Retina (tissue), 1 donor: ENCODE results near the gene SELENOF.
"Not testable (repeated sequence)": the region's sequence is repeated elsewhere in the genome, so short reads cannot be mapped to it uniquely, and the experiment has no call there.

Experiments used
- DNase-seq: peaks from one replicate; pipeline ENCODE4 v3.0.0-alpha.2; 2016

Gene SELENOF

DNA sequence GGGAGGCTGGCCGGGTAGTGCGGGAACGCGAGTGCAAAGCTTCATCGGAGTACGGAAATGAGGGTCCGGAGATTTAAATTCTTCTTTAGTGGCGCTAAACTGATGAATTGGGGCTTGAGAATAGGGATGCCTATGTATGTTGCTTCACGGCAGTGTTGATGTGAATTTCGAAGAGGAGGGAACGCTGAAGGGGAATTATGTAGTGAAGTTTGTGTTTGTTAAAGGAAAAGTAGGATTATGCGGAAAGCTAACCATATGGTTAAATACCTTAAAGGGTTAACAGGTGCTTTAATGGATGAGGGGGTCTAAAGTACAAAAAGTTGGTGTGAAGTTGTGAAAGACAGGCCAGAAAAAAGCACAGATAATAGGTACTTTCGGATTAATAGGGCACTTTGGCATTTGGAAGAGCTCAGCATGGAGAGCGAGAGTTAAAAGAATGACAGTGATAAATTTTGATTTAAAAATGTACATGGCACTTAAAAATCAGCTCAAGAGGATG, 1.9 kb upstream of the SELENOF start:
- DNase-seq: no peak

DNA sequence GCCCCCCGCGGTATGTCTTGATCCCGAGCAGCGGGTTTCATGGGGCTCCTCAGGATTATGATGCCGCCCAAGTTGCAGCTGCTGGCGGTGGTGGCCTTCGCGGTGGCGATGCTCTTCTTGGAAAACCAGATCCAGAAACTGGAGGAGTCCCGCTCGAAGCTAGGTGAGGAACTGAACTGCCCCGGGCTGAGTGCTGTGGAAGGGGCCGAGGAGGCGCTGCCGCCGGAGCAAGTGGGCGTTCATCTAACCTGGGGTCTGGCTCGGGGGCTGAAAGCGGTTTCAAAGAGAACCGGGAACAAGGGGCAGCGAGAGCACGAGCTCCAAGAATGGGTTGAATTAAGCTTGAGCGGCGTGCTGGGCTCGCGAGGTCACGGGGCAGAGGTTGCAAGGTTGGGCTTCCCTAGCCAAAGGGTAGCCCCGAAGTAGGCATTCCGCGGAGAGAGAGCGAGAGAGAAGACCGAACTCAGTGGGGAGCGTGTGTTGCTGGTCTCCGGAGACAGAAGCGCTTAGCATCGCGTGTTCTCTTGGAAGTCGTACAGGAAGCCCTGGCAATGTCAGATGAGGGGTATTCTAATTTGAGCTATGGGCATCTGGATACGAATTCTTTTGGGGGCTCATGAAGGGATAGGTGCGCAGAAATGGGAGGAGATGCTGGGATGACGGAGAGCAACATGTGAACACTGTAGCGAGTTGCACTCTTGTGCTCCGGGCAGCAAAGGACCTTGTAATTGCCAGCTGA, 1.2 kb upstream of the SELENOF start:
- DNase-seq: peak; percentile 88

DNA sequence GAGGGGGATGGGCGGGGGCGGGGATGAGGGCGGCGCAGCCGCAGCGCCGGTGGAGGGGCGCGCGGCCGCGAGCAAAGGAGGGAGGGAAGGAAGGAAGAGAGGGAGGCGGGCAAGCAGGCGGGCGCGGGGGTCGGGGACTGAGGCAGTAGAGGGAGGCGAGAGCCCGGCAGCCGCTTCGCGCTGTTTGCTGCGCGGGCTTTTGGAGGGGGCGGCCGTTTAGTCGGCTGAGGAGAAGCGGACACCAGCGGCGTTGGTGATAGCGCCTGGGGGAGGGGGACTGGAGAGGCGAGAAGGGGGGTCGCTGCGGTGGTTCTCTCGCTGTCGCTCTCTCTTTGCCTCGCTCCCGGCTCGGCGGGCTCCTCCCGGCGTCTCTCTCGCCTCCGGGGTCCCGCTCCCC, 673 bp upstream of the SELENOF start, which contains the start of gene HS2ST1:
HS2ST1 (plus strand) TSS at position 35 of the 397 bp plus-strand sequence.
- DNase-seq: peak; percentile 95

DNA sequence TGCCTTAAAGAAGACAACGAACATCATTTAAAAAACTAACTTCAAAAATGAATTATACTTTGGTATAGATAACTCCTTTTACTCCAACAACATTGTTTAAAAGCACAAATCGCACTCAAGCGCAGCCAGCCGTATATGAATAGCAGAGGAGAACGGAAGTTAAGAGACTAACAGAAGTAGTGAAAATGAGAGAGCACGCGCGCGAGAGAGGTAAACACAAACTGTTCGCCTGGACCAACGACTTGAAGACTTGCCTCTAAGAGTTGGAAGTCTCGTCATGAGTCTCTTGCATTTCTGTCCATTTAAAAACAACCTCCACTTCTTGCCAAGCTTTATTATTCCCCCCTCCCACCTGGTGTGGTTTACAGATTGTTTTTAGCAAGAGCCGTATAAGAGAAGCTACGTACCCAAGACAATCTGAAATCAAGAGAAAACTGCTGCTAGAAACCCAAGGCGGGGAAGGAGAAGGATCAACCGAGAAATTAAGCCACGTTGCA, 479 bp downstream of the SELENOF start:
- no peak for DNase-seq

DNA sequence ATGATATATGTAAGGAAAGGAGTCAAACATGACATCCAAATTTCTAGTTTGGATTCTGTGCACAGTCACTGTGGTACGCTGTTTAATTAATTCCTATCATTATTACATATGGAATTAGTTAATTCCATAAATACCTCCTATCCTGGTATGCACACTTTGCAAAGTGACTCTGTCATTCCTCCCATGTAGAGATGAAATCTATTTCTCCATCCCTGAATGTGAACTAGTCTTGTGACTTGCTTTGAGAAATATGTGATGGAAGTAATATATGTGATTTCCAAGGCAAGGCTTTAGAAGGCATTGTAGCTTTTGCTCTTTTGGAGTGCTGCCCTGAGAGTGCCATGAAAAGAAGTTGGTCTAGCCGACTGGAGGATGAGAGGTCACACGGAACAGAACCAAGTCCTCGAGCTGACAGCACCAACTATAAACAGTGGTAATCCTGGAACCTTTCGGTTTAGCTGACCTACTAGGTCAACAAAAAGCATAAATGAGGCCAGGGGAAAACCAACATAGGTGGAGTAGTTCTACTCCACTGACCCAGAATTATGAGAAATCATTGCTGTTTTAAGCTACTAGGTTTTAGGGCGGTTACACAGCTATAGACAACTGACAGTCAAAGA, 1.5 kb downstream of the SELENOF start:
- no peak for DNase-seq

DNA sequence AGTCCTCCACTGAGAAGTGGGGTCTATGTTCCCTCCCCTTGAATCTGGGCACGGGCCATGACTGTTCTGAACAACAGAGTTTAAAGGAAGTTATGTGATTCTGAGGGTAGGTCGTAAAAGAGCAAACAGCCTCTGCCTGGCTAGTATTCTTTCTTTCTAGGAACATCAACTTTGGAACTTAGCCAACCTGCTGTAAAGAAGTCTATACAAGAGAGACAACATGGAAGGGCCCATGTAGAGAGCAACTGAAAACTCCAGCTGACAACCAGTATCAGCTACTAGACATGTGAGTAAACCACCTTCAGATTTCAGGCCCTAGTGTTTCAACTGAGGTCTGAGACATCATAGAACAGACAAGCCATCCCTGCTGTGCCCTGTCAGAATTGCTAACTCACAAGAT, 7.5 kb downstream of the SELENOF start:
- DNase-seq: no peak

DNA sequence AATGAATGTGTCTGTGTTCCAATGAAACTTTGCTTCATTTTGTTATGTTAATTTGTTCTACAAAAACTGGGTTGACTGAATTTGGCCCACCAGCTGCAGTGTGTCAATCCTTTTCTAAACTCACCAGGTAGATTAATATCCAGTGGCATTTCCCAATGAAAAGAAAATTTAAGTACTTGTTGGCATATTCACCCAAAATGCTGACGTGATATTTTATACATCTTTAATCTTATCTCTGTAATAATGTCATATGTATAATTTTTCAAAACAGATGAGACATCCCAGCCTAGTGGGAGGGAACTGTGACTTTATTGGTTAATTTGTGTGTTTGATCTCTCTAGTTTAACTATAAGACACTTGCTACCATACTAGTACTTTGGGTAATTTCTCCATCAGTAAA, 8.1 kb downstream of the SELENOF start:
- no peak for DNase-seq

DNA sequence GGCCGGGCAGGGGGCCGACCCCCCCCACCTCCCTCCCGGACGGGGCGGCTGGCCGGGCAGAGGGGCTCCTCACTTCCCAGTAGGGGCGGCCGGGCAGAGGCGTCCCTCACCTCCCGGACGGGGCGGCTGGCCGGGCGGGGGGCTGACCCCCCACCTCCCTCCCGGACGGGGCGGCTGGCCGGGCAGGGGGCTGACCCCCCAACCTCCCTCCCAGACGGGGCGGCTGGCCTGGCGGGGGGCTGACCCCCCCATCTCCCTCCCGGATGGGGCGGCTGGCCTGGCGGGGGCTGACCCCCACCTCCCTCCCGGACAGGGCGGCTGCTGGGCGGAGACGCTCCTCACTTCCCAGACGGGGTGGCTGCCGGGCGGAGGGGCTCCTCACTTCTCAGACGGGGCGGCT, 14.5 kb downstream of the SELENOF start:
- not testable (repeated sequence) for DNase-seq

DNA sequence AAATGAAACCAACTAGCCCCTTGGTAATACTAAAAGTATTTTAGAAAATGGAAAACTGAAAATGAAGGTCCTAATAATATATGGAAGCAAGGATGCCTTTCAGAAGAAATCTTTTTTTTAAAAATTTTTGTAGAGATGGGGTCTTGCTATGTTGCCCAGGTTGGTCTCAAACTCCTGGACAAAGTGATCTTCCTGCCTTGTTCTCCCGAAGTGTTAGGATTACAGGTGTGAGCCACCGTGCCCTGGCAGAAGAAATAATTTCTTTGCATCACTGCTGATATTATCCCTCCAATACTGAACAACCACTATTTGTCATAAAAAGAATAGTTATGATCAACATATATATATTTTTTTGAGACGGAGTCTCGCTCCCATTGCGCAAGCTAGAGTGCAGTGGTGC, 25.6 kb downstream of the SELENOF start:
- no peak for DNase-seq

DNA sequence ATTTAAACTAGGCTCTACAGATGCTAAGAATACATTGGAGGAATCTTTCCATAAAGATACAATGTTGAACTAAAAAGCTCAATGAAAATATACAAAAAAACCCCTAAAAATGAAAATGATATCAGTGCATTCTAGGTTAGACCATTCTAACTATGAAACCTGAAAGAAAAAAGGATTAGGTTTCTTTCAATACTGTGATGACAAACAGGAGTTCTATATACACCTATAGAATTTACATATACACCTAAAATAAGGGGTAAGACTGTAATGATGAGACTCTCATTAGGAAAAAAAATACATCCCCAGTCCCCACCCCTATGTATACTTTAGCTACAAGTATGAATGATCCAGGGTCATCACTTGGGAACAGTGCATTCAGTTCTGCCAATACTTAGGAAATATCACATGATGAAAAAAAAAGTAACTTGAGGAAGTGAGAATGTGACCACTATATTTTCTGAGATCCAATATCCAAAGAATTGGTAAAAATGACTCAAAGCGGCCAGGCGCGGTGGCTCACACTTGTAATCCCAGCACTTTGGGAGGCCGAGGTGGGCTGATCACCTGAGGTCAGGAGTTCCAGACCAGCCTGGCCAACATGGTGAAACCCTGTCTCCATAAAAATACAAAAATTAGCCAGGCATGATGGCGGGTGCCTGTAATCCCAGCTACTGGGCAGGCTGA, 26.3 kb downstream of the SELENOF start:
- DNase-seq: no peak

DNA sequence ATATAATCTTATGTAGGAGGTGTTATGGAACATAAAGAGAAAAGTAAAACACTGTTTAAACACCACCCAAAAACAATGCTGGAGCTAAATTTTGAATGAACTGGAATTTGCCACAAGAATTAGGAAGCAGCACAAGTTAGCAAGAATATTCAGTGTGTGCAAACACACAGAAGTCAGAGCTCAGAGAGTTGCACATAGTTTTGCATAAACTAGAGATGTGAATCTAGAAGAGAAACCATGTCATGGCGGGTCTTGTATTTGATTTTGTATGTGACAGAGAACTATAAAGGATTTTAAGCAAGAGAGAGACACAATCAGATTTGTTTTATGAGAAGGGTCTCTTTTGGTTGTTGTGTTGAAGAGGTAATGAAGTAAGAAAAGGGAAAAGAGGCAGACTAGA, 38.2 kb downstream of the SELENOF start:
- no peak for DNase-seq

DNA sequence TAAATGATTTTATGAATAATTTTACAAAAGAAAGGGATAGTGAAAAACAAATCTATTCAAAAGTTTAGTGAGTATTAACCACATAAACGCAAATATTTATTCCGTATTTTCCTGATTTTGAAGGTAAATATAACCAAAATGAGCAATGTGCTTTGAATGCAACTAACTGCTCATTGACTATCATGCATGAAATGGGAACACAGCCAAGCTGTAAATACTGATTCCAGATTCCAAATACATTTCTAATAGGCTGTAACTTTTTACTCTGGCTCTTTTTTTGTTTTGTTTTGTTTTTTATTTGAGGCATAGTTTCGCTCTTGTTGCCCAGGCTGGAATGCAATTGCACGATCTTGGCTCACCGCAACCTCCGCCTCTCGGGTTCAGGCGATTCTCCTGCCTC, 41.8 kb downstream of the SELENOF start:
- no peak for DNase-seq

DNA sequence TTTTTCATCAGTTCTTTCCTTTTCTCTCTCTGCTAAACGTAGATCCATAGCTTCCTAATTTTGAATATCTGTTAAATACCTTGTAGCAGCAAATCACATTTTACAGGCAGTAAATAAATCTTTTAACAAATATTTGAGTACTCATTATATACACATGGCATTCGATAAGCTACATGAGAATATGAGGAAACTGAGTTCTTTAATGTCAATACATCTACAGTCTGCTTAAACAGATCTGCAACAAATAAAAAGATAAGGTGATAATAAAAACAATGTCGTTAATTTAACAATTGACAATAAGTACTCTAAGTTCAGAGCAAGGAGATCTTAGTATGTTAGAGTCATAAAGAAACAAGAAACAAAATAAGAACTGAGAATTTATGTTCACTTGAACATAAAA, 42.9 kb downstream of the SELENOF start:
- DNase-seq: no peak

DNA sequence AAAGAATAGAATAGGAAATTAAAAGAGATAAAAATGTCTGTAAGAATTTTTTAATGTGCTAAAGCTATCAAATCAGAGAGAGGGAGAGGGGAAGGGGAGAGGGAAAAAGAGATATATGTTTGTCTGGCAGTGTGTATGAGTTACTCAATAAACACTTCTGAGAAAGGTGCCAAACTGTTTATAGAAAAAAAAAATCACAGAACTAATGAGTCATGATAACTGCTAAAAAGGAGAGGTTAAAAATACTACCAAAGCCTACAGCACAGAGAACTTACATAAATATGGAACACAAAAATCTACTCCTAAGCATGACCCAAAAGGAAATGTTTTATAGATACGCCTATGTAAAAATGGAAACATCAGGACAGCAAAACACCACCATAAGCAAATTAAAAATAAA, 45.4 kb downstream of the SELENOF start:
- no peak for DNase-seq

DNA sequence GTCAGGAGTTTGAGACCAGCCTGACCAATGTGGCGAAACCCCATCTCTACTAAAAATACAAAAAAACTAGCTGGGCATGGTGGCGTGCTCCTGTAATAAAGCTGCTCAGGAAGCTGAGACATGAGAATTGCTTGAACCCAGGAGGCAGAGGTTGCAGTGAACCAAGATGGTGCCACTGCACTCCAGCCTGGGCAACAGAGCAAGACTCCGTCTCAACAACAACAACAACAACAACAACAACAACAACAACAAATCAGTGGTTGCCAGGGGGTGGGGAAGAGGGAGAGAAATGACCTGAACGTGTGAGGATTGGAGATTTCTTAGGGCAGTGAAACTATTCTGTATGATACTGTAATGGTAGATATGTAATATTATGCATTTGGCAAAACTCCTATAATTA, 46.6 kb downstream of the SELENOF start:
- not testable (repeated sequence) for DNase-seq

DNA sequence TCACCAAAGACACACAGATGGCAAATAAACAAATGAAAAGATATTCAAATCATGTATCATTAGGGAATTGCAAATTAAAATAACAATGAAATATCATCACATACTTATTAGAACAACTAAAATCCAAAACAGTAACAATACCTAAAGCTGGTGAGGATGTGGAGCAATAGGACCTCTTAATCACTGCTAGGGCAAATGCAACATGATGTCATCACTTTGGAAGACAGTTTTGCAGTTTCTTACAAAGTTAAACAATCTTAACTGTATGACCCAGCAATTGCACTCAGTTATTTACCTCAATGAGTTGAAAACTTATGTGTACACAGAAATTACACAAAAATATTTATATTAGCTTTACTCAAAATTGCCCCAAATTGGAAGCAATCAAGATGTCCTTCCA, 47.3 kb downstream of the SELENOF start:
- no peak for DNase-seq

DNA sequence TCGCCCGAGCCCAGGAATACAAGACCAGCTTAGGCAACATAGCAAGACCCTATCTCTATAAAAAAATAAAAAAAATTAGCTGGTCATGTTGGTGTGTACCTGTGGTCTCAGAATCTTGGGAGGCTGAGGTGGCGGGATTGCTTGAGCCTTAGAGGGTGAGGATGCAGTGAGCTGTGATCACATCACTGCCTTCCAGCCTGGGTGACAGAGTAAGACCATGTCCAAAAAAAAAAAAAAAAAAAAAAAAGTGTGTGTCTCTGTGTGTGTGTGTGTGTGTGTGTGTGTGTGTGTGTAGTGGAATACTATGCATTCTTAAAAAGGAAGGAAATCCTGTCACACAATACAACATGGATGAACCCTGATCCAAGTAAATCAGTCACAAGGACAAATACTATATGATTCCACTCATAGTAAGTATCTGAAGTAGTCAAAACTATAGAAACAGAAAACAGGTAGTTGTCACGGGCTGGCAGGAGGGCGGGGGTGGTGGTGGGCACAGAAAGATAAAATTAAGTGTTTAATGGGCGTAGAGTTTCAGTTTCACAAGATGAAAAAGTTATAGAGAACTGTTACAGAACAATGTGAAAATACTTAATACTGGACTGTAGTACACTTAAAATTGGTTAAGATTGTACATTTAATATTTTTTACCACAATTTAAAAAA, 47.8 kb downstream of the SELENOF start:
- DNase-seq: no peak

DNA sequence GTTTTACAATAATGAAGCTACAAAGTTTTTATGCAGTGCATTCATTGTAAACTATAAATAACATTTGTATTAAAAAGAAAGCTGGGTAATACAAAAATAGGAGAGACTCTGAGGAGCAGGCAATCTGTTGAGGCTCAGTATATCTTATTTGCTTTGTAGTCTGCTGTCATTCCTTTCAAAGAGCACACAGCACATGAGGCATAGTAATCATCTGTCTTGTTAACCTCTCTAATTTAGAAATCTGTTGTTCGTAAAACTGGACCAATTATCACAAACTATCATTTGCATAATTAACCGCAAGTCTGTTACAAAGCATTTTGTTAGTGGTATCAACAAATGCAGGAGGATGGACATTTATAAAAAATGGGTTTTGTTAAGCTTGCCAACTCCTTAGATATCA, 51.0 kb downstream of the SELENOF start:
- DNase-seq: no peak

DNA sequence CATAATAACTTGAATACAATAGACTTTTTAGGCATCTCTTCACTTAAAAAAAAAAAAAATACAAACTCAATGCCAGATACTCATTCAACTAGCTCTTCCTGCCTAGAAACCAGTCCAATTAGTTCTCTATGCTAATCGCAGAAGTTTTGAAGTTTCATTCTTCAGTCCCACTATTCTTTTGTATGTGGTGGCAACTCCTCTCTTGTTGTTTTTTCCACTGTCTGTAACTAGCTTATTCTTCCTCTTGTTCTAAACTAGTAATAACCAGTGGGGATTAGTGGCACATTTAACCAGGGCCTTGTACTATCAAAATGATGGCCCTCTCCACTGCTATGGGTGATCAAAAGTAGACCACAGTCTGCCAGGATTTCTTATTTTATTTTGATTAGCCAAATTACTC, 52.5 kb downstream of the SELENOF start:
- no peak for DNase-seq

DNA sequence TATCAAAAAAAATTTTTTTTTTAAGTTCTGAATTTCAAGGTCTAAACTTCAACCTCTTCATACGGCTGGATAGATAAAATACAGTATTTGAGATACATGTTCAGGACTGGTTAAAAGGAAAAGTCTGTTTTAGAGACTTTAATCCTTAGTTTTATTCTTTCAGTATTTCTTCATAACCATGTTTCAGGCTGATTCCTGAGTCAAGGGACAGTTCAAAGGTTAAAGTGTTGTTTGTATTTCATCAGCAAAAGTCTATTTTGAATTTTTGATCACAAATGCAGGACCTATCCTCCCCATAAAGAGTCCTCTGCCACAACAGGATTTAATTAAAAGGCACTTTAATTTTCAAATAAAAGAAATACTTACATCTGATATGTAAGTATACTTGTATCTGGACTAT, 53.5 kb downstream of the SELENOF start:
- no peak for DNase-seq

DNA sequence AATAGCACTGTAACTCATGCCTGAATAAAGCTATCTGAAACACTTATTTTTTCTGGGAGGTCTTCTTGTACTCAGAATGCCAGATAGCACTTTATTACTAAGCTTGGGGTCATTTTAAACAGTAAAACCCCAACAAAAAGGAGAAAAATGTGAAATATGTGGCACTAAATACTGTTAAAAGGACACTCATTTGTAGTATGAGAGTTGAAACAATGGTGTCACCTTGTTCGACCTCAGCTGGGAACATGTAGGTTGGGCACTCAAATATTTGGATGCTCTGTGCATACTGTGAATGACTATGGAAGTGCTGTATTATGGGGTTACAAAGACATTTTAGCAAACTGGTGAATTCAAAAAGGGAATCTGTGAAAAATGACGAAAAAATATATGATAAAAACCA, 53.9 kb downstream of the SELENOF start:
- DNase-seq: no peak

DNA sequence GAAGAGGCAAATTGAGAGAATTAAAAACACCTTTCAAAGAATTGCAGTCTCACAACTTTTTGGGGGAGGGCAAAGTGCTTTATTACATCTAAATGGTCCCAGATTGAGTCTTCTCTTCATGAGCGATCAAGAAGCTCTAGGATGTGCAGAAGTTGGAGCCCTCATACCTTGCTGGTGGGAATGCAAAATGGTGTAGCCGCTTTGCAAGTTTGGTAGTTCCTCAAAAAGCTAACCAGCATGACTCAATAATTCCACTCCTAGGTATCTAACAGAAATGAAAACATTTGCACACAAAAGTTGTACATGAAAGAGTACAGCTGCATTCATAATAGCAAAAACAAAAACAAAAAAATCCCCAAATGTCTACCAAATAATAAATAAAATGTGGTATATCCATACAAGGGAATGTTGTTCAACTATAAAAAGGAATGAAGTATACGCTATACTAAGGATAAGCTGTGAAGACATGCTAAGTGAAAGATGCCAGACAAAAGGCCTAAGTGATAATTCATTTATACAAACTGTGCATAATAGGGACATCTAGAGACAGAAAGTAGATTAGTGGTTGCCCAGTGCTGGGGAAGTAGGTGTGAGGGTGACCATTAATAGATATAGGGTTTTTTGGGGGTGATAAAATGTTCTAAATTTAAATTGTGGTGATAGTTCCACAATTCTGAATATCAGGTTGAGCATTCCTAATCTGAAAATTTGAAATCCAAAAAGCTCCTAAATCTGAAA, 55.2 kb downstream of the SELENOF start:
- no peak for DNase-seq

DNA sequence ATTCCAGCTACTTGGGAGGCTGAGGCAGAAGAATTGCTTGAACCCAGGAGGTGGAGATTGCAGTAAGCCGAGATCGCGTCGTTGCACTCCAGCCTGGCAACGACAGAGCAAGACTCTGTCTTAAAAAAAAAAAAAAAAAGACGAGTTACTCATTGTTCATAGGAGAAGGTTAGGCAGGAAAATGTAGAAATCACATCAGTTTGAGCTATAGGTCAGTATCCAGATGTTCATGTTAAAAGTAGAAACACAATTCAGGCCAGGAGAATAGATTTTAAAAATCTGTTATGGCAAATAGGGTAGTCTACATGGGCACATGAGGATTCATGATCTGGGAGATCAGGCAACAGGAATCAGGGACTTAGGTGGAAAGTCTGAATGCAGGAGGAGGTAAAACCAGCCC, 57.7 kb downstream of the SELENOF start:
- DNase-seq: no peak
